GM18526 (cell line): ENCODE results near the gene NCEH1.

ENCODE experiments used
- POLR2A ChIP-seq: IDR thresholded peaks from 3 replicates; pipeline ENCODE4 v1.6.1; 2011; ENCODE audit not compliant: insufficient read length; ENCODE audit errors: extremely low read depth

NCEH1 gene

GRCh38 chr3:172666181-172666872, 44.5 kb downstream of the NCEH1 start:
- no peak for TF ChIP-seq POLR2A

GRCh38 chr3:172659246-172660002, 51.4 kb downstream of the NCEH1 start:
- TF ChIP-seq POLR2A = no peak

DNA sequence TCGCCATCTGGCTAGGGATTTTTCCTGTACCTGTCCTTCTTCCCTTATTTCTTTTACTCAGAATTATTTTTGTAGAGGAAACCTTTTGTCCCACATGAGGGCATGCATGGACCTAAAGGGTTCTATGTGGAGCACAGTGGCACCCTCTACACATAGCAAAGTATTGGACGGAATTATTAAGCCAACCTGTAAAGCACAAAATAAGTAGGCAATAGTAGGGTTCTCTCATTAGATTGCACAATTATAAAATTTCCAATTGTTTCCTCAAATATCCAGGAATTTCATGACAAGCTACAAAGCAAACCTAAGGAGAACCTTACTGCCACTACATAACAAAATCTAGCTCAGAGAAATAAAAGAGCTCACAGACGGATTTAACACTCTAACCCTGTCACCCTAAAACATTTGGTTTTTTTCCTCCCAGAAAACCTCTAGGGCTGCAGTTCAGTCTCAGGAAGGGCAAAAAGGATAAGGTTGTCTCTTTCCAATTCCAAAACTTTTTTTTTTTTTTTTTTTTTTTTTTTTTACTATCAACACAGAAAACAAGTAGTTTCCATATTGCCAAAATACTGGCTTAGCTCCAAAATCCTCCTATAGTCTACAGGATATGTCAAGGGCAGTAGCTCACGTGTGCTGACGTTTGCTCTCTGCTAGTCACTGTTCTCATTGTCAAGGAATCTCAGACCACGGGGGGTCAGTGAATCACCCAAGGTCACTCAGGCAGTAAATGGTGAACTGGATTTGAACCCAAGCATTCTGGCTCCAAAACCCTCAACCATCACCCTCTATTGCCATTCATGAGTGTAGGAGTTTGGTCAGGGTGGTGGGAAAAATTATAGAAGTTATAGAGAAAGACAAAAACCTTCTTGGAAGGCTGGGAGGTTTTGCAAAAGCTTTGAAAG, 52.3 kb downstream of the NCEH1 start:
- TF ChIP-seq POLR2A = no peak

DNA sequence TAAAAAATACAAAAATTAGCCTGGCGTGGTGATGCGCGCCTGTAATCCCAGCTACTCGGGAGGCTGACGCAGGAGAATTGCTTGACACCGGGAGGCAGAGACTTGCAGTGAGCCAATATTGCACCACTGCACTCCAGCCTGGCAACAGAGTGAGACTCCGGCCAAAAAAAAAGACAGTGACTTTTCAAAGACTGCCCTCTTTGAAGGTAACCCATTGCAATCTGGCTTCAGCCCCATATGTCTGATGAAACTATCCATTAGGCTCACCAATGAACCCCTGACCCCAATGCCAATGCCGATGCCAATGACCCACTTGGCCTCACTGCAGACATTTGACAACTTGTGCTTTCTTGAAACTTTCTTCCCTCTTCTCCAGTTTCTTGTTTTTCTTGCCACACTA, 54.3 kb downstream of the NCEH1 start:
- no peak for TF ChIP-seq POLR2A

GRCh38 chr3:172655388-172655787, 55.5 kb downstream of the NCEH1 start:
- TF ChIP-seq POLR2A = no peak

DNA sequence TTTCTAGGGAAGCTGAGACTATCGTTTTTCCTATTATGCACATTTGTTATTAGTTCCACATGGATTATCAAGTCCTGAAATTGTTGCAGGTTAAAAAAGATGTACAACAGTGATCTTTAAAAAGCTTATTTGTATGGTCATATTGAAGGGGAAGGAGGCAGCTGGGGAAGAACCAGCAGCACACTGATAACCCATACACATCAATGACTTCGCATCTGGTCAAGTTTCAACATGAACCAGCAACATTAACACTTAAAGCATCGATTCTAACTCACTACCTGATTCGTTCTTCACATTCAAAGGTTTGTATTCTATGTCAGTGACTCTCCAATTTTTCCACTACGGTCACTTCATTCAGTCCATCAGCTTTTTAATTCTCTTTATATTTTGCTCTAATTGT, 56.4 kb downstream of the NCEH1 start:
- TF ChIP-seq POLR2A = no peak

- no peak for TF ChIP-seq POLR2A
These were observed 57.8 kb downstream of the NCEH1 start for GRCh38 chr3:172653004-172653572.

- no peak for TF ChIP-seq POLR2A
These were observed 58.8 kb downstream of the NCEH1 start for GRCh38 chr3:172651936-172652625.

DNA sequence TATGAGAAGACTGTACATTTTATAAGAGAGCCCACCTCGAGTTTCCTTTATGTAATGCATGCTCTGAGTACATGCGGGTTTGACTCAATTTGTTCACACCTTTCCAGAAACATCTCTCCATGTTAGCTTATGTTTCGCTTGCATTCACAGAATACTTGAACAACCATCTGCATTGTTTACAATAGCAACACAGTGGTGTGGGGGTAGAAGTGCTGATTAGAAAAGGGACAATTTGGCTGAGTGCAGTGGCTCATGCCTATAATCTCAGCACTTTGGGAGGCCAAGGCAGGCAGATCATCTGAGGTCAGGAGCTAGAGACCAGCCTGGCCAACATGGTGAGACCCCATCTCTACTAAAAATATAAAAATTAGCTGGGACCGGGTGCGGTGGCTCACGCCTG, 60.9 kb downstream of the NCEH1 start:
- no peak for TF ChIP-seq POLR2A

DNA sequence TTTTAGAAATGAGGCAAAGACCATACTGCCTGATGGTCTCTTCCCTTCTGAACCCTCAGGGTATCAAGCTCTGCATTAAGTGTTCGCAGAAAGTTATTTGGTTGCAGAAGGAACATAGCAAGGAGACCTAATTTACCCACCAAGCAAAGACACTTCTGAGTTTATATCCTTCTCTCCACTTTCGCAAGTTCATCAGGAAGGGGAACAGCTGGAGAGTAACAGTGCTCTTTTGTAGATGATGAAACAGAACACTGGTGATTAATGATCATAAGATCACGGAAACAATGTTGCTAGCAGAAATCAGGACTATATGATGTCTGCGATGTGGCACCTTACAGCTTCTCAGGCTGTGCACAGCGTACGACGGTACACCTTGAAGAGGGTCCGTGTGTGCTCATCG, 62.1 kb downstream of the NCEH1 start:
- no peak for TF ChIP-seq POLR2A

- no peak for TF ChIP-seq POLR2A
These were observed 63.0 kb downstream of the NCEH1 start for GRCh38 chr3:172647823-172648222.

GRCh38 chr3:172647080-172647479, 63.8 kb downstream of the NCEH1 start:
- TF ChIP-seq POLR2A = no peak

DNA sequence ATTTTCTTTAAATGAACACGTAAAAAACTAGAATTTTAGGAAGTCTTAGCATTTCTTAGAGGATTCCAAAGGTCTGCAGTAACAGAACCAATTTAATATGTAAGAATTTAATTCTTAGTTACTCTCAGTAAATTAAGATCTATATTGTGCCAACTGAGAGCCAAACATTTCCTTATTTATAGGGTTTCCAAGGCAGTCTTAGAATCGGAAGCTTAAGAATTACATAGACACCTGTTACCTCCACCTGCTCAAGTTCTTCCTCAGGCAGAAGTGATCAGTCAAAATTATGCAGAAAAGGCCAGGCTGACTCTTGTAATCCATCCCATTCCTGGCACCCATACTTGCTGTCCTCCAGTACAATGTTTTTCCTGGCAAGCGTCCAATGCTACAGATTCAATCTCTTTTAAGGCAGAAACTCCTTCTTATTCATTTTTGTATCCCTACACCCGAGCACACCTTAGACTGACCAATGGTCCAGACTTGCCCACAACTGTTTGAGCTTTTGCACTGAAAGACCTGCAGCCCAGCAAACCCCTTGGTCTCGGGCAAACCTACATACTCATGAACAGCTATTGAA, 64.3 kb downstream of the NCEH1 start:
- no peak for TF ChIP-seq POLR2A

GRCh38 chr3:172644258-172644657, 66.6 kb downstream of the NCEH1 start:
- no peak for TF ChIP-seq POLR2A
